Stimulated activated CD4-positive, alpha-beta T cell treated with anti-CD3 and anti-CD28 coated beads, Interleukin-15, amount 100 ng/mL, for 48 hours (primary cell): ENCODE results near the gene IFT80.

Source experiments
- DNase-seq, 2 donors: peaks; one replicate each; pipeline ENCODE4 v3.0.0-alpha.2; 2020; ENCODE audit warnings: low read depth in 2 of 2

Gene IFT80

DNA sequence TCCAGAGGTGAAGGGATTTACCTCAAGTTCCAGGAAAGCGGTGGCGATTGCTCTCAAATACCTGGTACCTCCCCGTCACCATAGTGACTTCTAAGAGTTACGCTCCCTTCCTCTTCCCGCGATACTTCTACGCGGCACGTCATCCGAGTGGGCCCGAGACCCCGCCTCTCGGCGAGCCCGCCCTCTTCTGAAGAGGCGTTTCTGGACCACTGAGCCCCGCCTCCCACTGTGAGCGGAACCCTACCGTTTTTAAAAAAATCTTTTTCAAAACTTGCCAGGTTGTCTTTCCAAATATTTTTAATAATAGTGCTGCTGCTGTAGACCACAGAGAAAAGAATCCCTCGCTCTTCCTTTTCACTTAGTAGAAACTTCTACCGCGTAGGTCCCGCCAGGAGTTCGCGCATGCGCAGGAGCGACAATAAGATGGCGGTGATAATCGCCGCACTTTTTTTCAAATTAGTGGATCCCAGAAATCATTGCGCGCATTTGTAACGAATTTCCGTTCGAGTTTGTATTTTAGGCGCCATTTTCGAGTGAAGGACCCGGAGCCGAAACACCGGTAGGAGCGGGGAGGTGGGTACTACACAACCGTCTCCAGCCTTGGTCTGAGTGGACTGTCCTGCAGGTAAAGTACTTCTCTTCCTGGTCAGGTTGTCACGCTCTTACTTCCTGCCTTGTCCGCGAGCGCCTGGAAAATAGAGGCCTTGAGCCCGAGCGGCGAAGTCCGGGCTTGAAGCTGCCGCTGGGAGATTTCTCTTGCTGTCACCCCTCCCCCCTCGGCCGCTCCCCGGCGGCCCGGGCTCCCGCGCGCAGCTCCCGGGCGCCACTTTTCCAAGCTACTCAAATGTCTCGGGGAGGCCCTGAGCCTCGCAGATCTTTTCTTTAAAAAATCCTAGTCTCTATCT is at the start of gene IFT80, which contains the start of gene SMC4:
Gene IFT80 (minus strand): TSS at position 101 of the 905 bp plus-strand sequence. CDS start 14,625 bp downstream, outside the sequence.
Gene SMC4 (plus strand): TSS at position 526 of the 905 bp plus-strand sequence. CDS start 1,177 bp downstream, outside the sequence.
- DNase-seq, result peak; percentile 93 to 94

DNA sequence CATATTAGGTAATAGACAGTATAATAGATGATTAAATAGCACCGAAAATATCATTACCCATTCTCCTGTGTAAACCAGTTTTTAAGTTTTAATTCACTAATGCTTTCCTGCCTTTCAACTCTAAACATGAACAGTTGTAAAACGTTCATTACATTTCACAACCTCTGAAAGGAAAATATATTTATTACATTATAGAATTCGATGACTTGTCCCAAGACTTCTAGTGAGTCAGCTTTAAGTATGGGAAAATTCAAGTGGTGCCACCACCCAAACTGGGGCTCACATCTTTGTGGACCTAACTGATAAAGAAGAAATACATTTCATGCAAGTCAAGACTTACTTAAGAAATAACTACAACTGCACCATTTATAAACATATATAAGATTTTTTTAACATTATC is 48.5 kb upstream of the IFT80 start:
- no peak for DNase-seq

DNA sequence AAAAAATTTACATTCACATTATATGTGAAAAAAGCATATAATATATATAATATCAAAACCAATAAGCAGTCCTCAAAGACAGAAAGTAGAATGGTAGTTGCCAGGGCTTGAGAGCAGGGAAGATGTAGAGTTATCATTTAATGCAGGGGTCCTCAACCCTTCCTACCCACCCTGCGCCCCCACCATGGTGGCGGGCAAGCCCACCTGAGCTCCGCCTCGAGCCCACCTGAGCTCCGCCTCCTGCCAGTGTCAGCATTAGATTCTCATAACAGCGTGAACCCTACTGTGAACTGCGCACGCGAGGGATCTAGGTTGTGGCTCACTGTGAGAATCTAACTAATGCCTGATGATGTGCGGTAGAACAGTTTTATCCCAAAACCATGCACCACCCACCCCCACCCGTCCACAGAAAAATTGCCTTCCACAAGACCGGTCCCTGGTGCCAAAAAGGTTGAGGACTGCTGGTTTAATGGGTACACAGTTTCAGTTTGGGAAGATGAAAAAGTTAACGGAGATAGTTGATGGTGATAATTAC is 47.6 kb upstream of the IFT80 start:
- no peak for DNase-seq

DNA sequence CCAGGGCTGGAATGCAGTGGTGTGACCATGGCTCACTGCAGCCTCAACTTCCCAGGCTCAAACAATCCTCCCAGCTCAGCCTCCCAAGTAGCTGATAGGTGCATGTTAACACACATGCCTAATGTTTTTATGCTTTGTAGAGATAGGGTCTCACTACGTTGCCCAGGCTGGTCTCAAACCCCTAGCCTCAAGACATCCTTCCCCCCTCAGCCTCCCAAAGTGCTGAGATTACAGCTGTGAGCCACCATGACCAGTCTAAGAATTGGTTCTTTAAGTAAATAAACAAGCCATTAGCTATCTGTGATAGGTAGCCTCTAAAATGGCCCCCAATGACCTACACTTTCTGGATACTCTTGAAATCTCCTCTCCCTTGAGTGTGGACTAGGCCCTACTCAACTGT is 46.8 kb upstream of the IFT80 start:
- DNase-seq, result no peak

DNA sequence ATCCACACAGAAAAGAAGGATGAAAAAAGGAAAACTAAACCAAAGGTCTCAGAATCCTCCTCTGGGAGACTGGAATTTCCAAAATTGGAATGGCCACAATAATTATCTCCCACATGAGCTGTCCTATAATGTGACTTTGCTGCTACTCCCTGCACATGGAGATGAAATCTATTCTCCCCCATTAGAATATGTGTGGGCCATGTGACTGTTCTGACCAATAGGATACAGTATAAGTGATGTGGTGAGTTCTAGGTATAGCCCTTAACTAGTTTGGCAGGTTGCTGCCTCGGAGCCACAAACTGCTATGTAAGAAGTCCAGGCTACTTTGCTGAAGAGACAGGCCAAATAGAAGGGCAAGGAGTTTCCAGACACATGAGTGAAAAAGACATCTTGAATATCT is 45.4 kb upstream of the IFT80 start:
- no peak for DNase-seq

DNA sequence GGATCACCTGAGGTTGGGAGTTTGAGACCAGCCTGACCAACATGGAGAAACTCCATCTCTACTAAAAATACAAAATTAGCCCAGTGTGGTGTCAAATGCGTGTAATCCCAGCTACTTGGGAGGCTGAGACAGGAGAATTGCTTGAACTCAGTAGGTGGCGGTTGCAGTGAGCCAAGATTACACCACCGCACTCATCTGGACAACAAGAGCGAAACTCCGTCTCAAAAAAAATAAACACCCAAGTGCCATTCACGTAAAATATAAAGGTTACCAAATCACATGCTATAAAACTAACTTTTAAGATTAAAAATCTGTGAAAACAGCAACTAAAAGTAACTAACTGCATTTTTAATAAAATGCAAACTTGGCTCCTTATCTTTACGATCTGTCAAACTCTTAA is 41.7 kb upstream of the IFT80 start:
- no peak for DNase-seq

DNA sequence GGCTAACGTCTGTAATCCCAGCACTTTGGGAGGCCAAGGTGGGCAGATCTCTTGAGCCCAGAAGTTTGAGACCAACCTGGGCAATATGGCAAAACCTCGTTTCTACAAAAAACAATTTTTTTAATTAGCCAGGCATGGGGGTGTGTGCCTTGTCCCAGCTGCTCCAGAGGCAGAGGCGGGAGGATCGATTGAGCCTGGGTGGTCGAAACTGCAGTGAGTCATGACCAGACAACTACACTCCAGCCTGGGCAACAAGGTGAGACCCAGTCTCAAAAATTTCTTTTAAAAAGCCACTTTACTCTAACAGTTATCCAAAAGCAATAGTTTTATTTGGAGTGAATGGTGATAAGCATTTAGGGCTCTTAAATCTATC is 38.0 kb upstream of the IFT80 start:
- no peak for DNase-seq

DNA sequence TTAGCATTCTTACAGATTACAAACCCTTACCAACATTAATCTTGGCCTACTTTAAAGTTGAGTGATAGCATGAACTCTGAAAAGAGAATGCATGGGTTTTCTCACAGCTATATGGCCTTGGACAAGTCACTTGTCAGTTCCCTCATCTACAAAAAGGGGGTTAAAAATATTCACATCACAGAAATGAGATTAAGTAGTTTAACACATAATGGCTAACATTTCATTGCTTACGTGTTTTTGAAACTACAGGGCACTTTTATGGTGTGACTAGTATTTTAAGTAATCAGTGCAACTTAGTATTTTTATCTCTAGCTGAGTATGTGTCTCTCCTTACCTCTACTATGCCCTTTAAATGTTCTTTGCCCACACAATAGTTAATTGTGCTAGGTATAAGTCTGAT is 36.7 kb upstream of the IFT80 start:
- DNase-seq, result no peak

DNA sequence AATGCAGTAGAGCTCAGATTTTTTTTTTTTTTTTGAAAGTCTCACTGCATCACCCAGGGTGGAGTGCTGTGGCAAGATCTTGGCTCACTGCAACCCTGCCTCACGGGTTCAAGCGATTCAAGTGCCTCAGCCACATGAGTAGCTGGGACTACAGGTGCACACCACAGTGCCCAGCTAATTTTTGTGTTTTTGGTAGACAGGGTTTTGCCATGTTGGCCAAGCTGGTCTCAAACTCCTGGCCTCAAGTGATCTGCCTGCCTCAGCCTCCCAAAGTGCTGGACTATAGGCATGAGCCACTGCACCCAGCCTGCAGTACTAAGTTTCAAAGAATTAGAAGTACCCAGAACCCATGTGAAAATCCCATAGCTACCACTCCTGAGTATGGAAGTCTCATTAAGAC is 36.1 kb upstream of the IFT80 start:
- DNase-seq, result no peak

DNA sequence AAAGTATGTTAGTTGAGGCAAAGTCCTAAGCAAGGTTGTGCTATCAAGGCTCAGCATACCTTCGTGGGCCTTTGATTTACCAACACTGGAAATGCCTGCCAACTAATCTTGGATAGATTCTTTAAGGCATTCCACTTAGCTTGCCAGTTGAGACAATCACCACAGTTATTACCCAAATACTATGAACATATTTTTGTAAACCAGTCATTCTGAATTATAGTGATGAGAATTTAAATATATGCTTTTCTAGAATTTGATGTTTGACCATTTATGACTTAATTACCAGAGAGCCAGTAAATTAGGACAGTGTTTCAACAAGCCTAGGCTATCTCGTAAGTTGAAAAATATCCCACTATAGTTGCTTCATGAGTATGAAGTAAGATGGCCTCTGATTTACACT is 35.0 kb upstream of the IFT80 start:
- no peak for DNase-seq

DNA sequence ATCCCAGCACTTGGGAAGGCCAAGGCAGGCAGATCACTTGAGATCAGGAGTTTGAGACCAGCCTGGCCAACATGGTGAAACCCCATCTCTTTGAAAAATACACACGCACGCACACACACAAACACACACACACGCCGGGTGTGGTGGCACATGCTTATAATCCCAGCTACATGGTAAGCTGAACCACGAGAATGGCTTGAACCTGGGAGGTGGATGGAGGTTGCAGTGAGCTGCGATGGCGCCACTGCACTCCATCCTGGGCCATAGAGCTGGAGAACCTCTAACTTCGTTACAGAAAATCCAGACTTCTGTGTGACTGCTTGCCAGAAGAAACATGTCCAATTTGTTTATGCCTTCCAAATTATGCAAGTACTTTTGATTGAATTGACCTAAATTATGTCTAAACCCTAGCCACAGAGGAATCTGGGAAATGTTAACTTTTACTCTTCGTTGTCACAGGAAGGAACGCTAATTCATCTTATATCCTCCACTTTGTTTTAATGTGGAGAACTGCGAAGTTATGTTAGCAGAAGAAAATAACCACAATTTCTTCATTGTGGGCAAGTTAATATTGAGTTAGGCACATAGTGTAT is 28.9 kb upstream of the IFT80 start:
- DNase-seq, result no peak

DNA sequence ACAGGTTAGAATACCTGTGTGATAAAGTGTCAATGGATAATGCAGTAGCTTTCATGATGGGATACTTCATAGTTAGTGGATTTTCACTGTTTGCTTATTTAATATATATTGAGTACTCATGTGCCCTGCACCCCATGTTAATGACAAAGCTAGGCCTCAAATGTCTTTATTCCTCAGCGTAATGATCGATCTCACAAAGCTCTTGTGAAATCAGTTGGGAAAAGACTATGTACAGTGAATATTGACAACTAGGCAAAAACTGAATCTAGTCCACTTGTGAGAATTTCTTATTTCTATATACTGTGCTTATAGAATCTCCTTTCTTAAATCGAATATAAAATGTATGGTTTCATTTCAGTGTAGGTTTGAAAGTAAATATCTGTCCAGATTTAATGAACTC is 18.3 kb upstream of the IFT80 start:
- no peak for DNase-seq

DNA sequence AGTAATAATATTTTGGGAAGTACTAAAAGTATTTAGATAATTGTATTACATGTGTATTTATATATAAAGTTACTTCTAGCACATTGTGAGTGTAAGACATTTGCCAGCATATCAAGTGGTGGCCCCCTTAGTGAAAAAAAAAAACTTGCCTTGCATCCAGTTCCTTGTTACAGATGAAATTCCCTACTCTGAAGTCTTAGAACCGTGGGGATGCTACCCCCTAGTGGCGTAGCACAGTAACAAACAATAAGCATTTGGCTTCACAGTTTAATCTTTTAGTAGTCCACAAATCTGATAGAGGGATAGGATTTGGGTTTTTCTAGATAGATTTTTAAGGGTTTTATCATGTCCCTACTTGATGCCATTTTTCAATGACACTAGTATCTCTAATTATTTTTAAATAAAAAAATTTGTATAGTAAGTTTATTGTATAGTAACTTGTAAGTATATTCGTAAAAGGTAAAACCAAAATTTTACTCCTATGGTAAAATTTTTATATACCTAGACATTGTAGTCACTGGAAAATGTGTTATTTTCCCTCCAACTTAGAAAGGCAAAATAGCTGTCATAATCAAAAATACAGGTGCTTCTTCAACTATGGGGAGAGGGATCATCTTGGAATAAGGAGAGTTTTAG is 14.7 kb upstream of the IFT80 start:
- peak; percentile 11 to 49 for DNase-seq

DNA sequence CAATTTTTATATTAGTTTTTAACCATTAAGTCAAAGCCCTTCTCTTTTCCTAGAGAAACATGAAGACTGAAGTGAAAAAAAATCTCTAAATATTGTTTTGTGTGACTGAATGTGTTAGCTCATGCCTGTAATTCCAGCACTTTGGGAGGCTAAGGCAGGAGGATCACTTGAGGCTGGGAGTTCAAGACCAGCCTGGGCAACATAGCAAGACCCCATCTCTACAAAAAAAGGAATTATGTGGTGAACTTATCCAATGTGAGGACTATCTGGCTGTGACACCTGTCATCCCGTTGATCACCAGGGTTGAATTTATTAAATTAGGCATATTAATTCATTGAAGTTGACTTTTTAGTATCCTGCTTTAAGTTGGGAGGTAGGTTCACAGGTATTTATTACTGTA is 13.5 kb upstream of the IFT80 start:
- no peak for DNase-seq

DNA sequence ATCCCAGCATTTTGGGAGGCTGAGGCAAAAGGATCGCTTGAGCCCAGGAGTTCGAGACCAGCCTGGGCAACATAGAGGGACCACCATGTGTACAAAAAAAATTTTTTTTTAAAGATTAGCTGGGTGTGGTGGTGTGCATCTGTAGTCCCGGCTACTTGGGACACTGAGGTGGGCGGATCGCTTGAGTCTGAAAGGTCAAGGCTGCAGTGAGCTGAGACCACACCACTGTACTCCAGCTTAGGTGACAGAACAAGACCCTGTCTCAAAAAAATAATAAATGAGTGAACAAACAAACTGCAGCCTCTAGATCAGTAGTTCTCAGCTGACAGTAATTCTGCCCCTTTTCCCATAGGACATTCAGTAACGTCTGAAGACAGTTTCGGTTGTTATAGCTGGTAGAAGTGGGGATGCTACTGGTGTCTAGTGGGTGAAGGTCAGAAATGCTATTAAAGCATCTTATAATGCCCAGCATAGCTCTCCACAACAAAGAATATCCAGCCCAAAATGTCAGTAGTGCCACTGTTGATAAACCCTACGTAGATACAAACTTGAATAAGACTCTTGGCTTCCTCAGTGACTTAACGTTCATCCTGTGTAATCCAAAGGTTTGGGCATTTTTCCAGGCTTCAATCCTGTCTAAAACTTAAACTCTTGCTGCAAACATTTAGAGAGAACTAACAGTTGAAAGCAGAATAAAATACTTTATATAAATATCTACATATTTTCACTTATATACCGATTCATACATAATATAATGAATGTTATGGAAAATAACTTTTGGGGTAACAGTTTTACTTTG is 11.0 kb upstream of the IFT80 start:
- no peak for DNase-seq

DNA sequence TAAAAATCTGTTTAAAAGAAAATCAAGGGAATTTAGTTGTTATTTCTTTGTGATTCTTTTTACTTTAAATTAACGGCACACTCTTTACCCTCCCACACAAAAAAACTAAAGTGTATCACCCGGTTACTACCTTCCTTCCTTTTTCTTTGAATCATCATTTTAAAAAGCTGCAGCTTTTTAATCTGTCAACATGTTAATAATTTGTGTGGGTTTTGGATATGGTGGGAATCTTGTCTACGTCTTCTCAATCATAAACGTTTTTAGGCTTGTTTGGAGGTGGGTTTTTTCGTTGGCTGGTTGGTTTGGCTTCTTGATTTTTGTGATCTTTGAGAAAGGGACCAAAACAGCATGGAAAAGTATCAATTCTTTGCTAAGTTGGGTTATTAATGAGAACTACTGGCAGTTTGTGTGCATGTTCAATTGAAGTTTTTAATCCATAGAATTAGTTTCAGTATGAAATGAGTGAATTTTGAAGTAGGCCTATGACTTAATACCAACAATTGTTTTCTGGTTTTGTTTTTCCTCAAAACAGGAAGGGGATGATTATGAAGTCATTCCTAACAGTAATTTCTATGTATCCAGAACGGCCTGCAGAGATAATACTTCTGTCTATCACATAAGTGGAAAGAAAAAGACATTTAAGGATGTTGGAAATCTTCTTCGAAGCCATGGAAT is 4.9 kb upstream of the IFT80 start:
- no peak for DNase-seq

DNA sequence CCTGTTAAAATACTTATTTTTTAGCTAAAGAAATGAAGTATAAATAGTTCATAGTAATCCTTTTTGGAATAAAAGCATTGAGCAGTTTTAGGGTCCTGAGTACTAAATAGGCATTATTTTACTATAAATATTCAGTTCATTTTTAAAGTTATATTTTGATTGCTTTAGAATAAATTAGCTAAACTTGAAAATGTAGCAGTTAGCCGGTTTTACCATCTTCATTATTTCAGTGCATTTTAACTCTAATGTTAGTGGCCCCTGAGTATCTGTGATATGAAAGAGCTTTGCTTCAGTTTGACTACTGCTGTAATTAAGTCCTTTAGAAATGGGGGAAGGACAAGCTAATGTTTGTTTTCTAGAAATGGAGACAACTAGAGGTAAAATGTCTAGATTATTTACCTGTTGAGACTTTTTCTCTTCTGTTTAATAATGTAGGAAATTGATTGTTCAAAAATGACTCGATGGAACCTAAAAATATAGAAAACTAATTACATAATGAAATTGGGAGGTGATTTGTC is 4.1 kb upstream of the IFT80 start:
- no peak for DNase-seq

DNA sequence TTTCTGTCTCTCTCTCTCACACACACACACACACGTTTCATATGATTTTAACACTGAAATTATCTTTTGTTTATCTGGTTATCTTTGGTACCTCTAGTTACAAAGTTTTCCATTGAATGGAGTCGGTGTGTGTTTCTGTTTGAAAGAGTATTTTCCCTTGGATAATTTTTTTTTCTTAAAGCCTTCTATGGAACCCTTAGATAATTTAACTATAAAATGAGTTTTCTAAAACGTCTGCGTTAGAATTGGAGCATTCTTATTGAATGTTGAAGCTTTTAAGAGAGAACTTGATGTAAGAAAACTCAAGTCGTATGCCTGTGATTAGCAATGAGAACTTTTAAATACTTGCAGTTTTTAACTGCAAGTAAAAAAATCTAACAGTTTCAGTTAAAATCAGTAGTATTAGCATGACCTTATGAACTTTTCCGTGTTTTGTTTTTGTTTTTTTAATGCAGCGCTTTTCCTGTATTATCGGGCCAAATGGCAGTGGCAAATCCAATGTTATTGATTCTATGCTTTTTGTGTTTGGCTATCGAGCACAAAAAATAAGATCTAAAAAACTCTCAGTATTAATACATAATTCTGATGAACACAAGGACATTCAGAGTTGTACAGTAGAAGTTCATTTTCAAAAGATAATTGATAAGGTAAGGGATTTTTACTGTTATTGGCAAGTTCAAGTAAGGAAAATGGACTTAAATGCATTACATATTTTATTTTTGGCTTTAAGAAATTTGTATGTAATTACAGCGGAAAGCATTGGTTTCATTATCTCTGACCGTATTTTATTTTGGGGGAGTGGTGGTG is 3.4 kb upstream of the IFT80 start:
- no peak for DNase-seq

DNA sequence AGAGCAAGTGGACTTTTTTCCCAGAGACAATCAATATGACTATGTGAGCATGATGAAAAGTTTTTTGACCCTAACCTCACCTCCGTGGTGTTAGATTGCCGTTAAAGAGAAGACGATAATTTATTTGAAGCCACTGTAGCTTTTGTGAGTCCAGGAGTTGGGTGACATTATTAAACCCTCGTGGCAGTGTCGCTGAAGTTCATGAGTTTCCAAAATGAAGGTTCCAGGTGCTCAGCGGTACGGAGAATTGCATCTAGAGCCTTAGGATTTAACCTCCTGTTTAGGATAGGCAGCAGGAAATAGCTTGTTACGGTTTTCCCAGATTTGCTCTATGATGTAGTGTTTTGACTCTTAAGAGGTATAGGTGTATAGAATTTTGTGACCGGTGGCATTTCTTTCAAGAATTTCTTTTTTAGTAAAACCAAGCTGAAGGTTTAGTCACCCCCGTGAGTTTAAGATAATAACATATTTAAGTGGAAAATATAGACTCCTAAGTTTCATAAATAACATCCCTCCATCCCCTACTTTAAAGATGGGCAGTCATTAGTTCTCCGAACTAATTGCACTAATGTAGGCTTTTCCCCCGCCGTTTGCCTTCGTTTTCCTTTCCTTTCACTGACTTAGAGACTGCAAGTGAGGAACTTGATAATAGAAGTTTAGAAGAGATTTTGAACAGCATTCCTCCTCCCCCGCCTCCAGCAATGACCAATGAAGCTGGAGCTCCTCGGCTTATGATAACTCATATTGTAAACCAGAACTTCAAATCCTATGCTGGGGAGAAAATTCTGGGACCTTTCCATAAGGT is 2.5 kb upstream of the IFT80 start:
- DNase-seq, result no peak
